Neural progenitor cell (in vitro differentiated cells): ENCODE results near the gene FGF10. TPM values are rescaled to one million over a fixed set of nuclear protein-coding genes. Genes with fewer than 3 reads are reported as not detected.

Experiments
- DNase-seq: peaks from one replicate; pipeline ENCODE4 v3.0.0-alpha.2; 2016; ENCODE audit warnings: low spot score
- H2AFZ ChIP-seq: fragments of 200-600 bp; sonication (generic); replicated peaks from 2 replicates; pipeline ENCODE4 v1.6.1; 2016; ENCODE audit warnings: antibody characterized with exemption
- H3F3A ChIP-seq: fragments of 200-600 bp; sonication (generic); 2 replicates; pipeline ENCODE4 v1.6.1; 2016; ENCODE audit warnings: antibody characterized with exemption, low read depth
- H3K27ac ChIP-seq: fragments of 200-600 bp; sonication (generic); 2 replicates; pipeline ENCODE4 v1.5.1; 2016; ENCODE audit warnings: mild to moderate bottlenecking
- H3K27me3 ChIP-seq: fragments of 200-600 bp; sonication (generic); 2 replicates; pipeline ENCODE4 v1.6.1; 2016; ENCODE audit warnings: mild to moderate bottlenecking, moderate library complexity
- H3K36me3 ChIP-seq: fragments of 200-600 bp; sonication (generic); 2 replicates; pipeline ENCODE4 v1.5.1; 2016
- H3K4me1 ChIP-seq: fragments of 200-600 bp; sonication (generic); 2 replicates; pipeline ENCODE4 v1.6.1; 2016; ENCODE audit warnings: mixed run types
- H3K4me2 ChIP-seq: fragments of 200-600 bp; sonication (generic); 2 replicates; pipeline ENCODE4 v1.6.1; 2016
- H3K4me3 ChIP-seq: fragments of 200-600 bp; sonication (generic); 2 replicates; pipeline ENCODE4 v1.5.1; 2016
- H3K79me2 ChIP-seq: fragments of 200-600 bp; sonication (generic); 2 replicates; pipeline ENCODE4 v1.6.1; 2016; ENCODE audit warnings: low read depth
- H3K9ac ChIP-seq: fragments of 200-600 bp; sonication (generic); 2 replicates; pipeline ENCODE4 v1.6.1; 2016
- H3K9me3 ChIP-seq: fragments of 200-600 bp; sonication (generic); 2 replicates; pipeline ENCODE4 v1.5.1; 2016; ENCODE audit warnings: low read depth
- H4K20me1 ChIP-seq: fragments of 200-600 bp; sonication (generic); 2 replicates; pipeline ENCODE4 v1.6.1; 2016; ENCODE audit warnings: low read depth
- H3K27ac Mint-ChIP-seq: 3 replicates; pipeline ENCODE4 v1.8.0; 2021; ENCODE audit warnings: mixed read lengths
- H3K27me3 Mint-ChIP-seq: 2 replicates; pipeline ENCODE4 v1.8.0; 2022; ENCODE audit warnings: low read depth, mild to moderate bottlenecking, inconsistent platforms, moderate library complexity, mixed read lengths; ENCODE audit not compliant: insufficient read depth
- H3K36me3 Mint-ChIP-seq: 3 replicates; pipeline ENCODE4 v1.8.0; 2021; ENCODE audit warnings: mixed read lengths
- H3K4me1 Mint-ChIP-seq: 3 replicates; pipeline ENCODE4 v1.8.0; 2021; ENCODE audit warnings: mixed read lengths
- H3K4me3 Mint-ChIP-seq: 3 replicates; pipeline ENCODE4 v1.8.0; 2021; ENCODE audit warnings: mild to moderate bottlenecking, moderate library complexity, mixed read lengths
- H3K9me3 Mint-ChIP-seq: 3 replicates; pipeline ENCODE4 v1.8.0; 2020; ENCODE audit warnings: mixed read lengths
- CTCF ChIP-seq: fragments of 200-600 bp; sonication (generic); IDR thresholded peaks from 2 replicates; pipeline ENCODE4 v1.5.1; 2017; ENCODE audit warnings: antibody characterized with exemption, mild to moderate bottlenecking
- EZH2 ChIP-seq: fragments of 200-600 bp; sonication (generic); IDR thresholded peaks from 2 replicates; pipeline ENCODE4 v1.6.1; 2017; ENCODE audit warnings: antibody characterized with exemption, mild to moderate bottlenecking, moderate library complexity
- EZH2phosphoT487 ChIP-seq: fragments of 200-600 bp; sonication (generic); IDR thresholded peaks from 2 replicates; pipeline ENCODE4 v1.6.1; 2017; ENCODE audit warnings: antibody characterized with exemption
- total RNA-seq: library from RNA; depleted of rRNA; stranded (reverse); fragments of >200 nt; gene quantifications from 2 replicates; pipeline ENCODE4 v1.2.3, GENCODE V29; 2015; ENCODE audit warnings: low replicate concordance

Gene FGF10
- total RNA-seq, 1 donor from 2014 or later, result 0.37 TPM

GRCh38 chr5:44266882-44267576 is 122.2 kb downstream of the FGF10 start:
- no peak for TF ChIP-seq CTCF
- Mint-ChIP-seq H3K9me3 (peaks cover 2% of the 10 kb centered on the region), H3K4me1 (peaks cover 26% of the 10 kb centered on the region), H3K4me3 (no peak overlapping the region), H3K27ac (peak overlapping the region; percentile 65), H3K27me3 (no peaks in the 10 kb centered on the region), H3K36me3 (no peaks in the 10 kb centered on the region)
- Histone ChIP-seq H3K79me2 (no peaks in the 10 kb centered on the region), H3K4me3 (no peak overlapping the region), H3F3A (no peaks in the 10 kb centered on the region), H3K27ac (no peak overlapping the region), H3K9ac (no peak overlapping the region), H3K4me2 (no peak overlapping the region), H3K36me3 (no peaks in the 10 kb centered on the region), H2AFZ (peak overlapping the region; percentile 73), H4K20me1 (no peaks in the 10 kb centered on the region), H3K4me1 (peaks cover 3% of the 10 kb centered on the region), H3K27me3 (no peaks in the 10 kb centered on the region), H3K9me3 (no peaks in the 10 kb centered on the region)
- DNase-seq, result no peak

- Histone ChIP-seq H3K27ac (no peak overlapping the region), H3K9ac (no peak overlapping the region), H3K27me3 (no peaks in the 10 kb centered on the region), H3K79me2 (no peaks in the 10 kb centered on the region), H3K36me3 (no peaks in the 10 kb centered on the region), H3K4me2 (no peak overlapping the region), H3K4me3 (no peak overlapping the region), H3K4me1 (peaks cover 3% of the 10 kb centered on the region), H3K9me3 (no peaks in the 10 kb centered on the region), H4K20me1 (no peaks in the 10 kb centered on the region), H3F3A (no peaks in the 10 kb centered on the region), H2AFZ (no peak overlapping the region)
- H3K4me3 Mint-ChIP-seq, result no peak overlapping the region
- no peaks in the 10 kb centered on the region for H3K27me3 Mint-ChIP-seq
- no peaks in the 10 kb centered on the region for H3K36me3 Mint-ChIP-seq
- no peak for DNase-seq
- TF ChIP-seq EZH2 (no peak), CTCF (no peak), EZH2phosphoT487 (no peak)
- H3K4me1 Mint-ChIP-seq, result peaks cover 29% of the 10 kb centered on the region
- H3K9me3 Mint-ChIP-seq, result peaks cover 2% of the 10 kb centered on the region
- H3K27ac Mint-ChIP-seq, result peak overlapping the region; percentile 62
Observed at GRCh38 chr5:44265713-44266112, 123.5 kb downstream of the FGF10 start.

GRCh38 chr5:44260793-44261192 is 128.4 kb downstream of the FGF10 start:
- H3K27me3 Mint-ChIP-seq, result no peaks in the 10 kb centered on the region
- peaks cover 14% of the 10 kb centered on the region for H3K4me1 ChIP-seq
- H3K27ac ChIP-seq, result no peak overlapping the region
- no peaks in the 10 kb centered on the region for H3K36me3 ChIP-seq
- H3K27me3 ChIP-seq, result no peaks in the 10 kb centered on the region
- H3K27ac Mint-ChIP-seq, result no peak overlapping the region
- TF ChIP-seq EZH2 (no peak), EZH2phosphoT487 (no peak), CTCF (no peak)
- H3K9me3 ChIP-seq, result no peaks in the 10 kb centered on the region
- no peak for DNase-seq
- H3F3A ChIP-seq, result no peaks in the 10 kb centered on the region
- H3K79me2 ChIP-seq, result no peaks in the 10 kb centered on the region
- no peak overlapping the region for H3K4me3 ChIP-seq
- no peaks in the 10 kb centered on the region for H3K36me3 Mint-ChIP-seq
- H3K4me2 ChIP-seq, result no peak overlapping the region
- no peak overlapping the region for H3K9ac ChIP-seq
- no peak overlapping the region for H3K4me3 Mint-ChIP-seq
- H4K20me1 ChIP-seq, result no peaks in the 10 kb centered on the region
- H2AFZ ChIP-seq, result no peak overlapping the region
- H3K9me3 Mint-ChIP-seq, result peaks cover 2% of the 10 kb centered on the region
- peaks cover 28% of the 10 kb centered on the region for H3K4me1 Mint-ChIP-seq
